Pulmonary artery endothelial cell (primary cell): ENCODE results near the gene KAZN. TPM values are rescaled to one million over a fixed set of nuclear protein-coding genes. Genes with fewer than 3 reads are reported as not detected.

Experiments used
- DNase-seq: peaks from one replicate; pipeline ENCODE4 v3.0.0-alpha.2; 2011; ENCODE audit warnings: low read depth, low spot score
- total RNA-seq: library from RNA; depleted of rRNA; stranded (reverse); fragments of >200 nt; gene quantifications from 2 replicates; pipeline ENCODE4 v1.2.3, GENCODE V29; 2014

Gene KAZN
- total RNA-seq, 1 donor from 2014 or later: 0.73 TPM

DNA sequence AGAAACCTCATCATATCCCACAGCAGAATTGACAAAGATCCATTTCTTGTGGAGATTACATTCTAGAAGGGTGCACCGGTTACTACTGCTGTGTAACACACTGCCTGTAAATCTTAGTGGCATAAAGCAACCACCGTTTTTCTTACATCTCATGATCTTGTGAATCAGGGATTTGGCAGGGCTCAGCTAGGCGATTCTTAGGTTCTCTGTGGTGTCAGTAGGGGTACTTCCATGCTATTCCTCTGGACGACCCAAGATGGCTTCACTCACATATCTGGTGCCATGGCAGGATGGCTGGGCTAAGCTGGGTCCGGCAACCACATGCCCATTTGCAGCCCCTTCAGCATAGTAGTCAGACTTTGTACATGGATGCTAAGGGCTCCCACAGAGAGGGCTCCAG, 375.3 kb downstream of the KAZN start:
- no peak for DNase-seq

DNA sequence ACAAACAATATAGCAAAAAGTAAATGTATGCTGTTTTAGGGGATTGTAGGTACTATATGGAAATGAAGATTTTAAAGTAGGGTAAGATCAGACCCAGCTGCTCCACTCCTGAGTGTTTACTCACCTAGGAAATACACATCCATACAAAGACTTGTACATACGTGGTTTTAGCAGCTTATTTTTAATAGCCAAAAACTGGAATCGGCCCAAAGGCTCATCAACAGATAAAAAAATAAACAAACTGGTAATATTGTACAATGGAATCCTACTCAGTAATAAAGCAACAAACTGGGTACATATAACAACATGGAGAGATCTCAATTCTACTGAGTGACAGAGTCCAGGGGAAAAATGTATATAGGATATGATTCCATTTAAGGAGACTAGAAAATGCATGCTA, 375.9 kb downstream of the KAZN start:
- DNase-seq: no peak

GRCh38 chr1:14975119-14975518, 376.6 kb downstream of the KAZN start:
- no peak for DNase-seq

DNA sequence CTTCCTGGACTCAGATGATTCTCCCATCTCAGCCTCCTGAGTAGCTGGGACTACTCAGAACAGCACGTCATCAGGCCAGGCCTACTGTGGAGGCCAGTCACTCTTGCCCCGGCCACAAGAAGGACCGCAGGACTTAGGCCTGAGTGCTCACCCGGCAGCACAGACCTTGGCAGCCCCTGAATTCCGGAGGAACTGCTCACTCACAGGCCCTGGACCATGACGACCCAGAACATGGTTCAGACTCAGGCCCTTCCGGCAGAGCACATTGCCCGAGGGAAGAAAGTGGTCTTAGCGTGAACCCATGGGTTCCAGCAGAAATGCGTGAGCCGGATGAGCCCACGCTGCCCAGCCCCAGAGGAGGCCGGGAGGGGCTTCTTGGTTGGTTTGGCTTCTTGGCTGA, 377.8 kb downstream of the KAZN start:
- no peak for DNase-seq

- no peak for DNase-seq
Observed at GRCh38 chr1:14977338-14977931, 378.9 kb downstream of the KAZN start.

GRCh38 chr1:14980621-14981218, 382.2 kb downstream of the KAZN start:
- DNase-seq: no peak

DNA sequence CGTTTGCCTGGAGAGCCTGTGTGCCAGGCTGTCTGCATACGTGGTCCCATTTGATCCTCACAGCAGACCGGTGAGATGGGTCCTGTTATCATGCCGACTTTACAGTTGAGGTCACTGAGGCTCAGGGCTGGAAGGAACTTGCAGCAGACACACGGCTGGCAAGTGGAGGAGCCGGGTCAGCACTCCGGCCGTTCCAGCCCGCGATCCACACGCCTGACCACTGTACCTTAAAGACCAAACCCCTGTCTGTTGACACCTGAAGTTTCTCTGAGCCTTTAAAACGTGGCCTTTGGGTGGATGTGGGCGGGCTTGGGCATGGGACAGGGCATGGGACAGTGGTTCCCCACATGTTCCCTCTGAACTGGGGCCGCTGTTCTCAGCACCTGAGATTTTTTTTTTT, 383.5 kb downstream of the KAZN start:
- no peak for DNase-seq

- DNase-seq: no peak
Observed at GRCh38 chr1:14983277-14983676, 384.8 kb downstream of the KAZN start.

GRCh38 chr1:14986168-14986567, 387.7 kb downstream of the KAZN start:
- DNase-seq: no peak

DNA sequence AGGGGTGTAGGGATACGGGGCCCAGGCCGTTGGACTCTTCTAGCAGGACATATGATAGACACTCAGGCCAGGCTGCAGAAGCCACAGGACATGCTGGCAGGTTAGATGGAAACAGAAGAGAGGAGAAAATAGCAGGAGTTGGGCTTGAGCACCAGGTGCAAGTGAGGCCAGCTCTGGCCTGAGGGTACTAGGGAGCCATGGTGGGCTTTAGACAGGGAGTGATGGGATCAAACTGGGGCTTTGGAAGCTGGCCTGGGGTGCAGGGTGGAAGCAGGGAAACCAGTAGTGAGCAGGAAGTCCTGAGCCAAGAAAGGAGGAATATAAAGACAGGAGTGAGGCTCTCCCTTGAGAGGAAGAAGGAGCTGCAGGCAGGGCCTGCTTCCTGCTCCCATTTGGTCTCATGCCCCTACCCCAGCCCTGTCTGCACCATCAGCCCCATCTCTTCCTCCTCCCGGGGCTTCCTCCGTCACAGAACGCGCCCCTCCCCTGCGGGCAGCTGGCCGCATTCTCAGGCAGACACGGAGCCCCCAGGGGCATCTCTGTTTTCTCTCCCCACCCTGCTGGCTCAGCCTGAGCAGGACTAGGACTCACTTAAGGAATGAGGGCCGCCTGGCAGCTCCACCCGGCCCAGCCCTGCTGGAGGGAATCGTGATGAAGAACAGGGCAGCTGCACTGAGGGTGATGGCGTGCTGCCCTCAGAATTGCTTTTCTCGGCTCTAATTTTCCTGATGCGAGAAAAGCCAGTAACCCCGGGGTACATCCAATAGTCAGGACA, 389.5 kb downstream of the KAZN start:
- no peak for DNase-seq

- DNase-seq: no peak
Observed at GRCh38 chr1:14988636-14989035, 390.2 kb downstream of the KAZN start.

GRCh38 chr1:14989931-14990728, 391.6 kb downstream of the KAZN start:
- no peak for DNase-seq

GRCh38 chr1:14993414-14993813, 394.9 kb downstream of the KAZN start:
- no peak for DNase-seq

DNA sequence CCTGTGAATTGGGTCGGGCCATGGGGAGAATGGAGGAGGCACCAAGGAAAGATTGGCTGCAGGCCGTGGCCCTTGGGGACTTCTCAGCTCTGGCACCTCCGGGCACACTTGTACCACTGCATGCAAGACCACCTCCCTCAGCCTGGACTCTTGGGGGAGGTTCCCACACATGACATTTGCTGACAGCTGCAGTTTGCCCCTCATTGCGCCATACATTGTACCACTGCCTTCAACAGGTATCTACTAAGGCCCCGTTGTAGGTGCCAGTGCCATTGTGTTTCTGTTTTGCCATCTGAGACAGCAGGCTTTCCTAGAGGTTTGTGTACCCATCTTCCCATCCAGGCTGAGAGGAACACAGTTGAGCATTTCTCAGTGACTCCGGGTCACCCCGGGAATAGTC, 395.7 kb downstream of the KAZN start:
- DNase-seq: no peak

- no peak for DNase-seq
Observed at GRCh38 chr1:14994841-14995437, 396.5 kb downstream of the KAZN start.

GRCh38 chr1:14996133-14997050, 397.9 kb downstream of the KAZN start:
- no peak for DNase-seq

- no peak for DNase-seq
Observed at GRCh38 chr1:14997646-14998276, 399.3 kb downstream of the KAZN start.

- no peak for DNase-seq
Observed at GRCh38 chr1:14999441-14999840, 401.0 kb downstream of the KAZN start.

- no peak for DNase-seq
Observed at GRCh38 chr1:15000030-15000429, 401.5 kb downstream of the KAZN start.

DNA sequence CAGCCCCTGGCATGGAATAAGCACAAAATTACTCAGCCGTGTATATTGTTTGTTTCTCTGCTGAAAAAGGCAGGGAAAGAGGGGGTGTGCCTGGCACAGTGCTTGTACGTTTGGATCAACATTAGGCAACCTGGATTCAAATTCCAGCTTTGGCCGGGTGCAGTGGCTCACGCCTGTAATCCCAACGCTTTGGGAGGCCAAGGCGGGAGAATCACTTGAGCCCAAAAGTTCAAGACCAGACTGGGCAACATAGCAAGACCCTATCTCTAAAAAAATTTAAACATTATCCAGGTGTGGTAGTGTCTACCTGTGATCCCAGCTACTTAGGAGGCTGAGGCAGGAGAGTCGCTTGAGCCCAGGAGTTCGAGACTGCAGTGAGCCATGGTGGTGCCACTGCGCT, 402.2 kb downstream of the KAZN start:
- DNase-seq: no peak
